ENCODE results near the gene RPTOR. TPM values are rescaled to one million over a fixed set of nuclear protein-coding genes. Genes with fewer than 3 reads are reported as not detected.

Gene RPTOR
- total RNA-seq, 1 donor from 2014 or later: 32.0 TPM

DNA sequence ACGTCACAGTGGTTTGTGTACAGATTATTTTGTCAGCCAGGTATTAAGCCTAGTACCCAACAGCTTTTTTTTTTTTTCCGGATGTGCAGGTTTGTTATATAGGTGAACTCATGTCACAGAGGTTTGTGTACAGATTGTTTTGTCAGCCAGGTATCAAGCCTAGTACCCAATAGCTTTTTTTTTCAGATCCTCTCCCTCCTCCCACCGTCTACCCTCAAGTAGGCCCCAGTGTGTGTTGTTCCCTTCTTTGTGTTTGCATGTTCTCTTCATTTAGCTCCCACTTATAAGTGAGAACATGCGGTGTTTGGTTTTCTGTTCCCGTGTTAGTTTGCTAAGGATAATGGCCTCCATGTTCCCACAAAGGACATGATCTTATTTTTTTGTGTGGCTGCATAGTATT, 19.9 kb downstream of the RPTOR start:
- DNase-seq (ENCODE audit: low read depth) (no peak), FAIRE-seq (no peak)
- Histone ChIP-seq H3K27ac (ENCODE audit: low read depth, low read length) (no peak overlapping the region), H3K4me1 (ENCODE audit: insufficient read depth, low read length) (peaks cover 18% of the 10 kb centered on the region), H3K4me2 (ENCODE audit: low read length) (no peak overlapping the region), H3K79me2 (ENCODE audit: insufficient read depth, low read length) (peaks cover 67% of the 10 kb centered on the region), H3K4me3 (ENCODE audit: insufficient read depth, low read depth, low read length) (no peak overlapping the region), H3K36me3 (ENCODE audit: insufficient read depth, low read length) (no peaks in the 10 kb centered on the region), H2AFZ (ENCODE audit: low read depth, low read length) (no peak overlapping the region), H3K9ac (ENCODE audit: low read length) (no peak overlapping the region), H3K27me3 (ENCODE audit: insufficient read depth, low read length) (no peaks in the 10 kb centered on the region), H3K9me3 (ENCODE audit: insufficient read depth, low read depth, low read length) (no peaks in the 10 kb centered on the region), H4K20me1 (ENCODE audit: insufficient read depth, low read length) (peaks cover 57% of the 10 kb centered on the region)
- Mint-ChIP-seq H3K4me3 (ENCODE audit: unreplicated experiment) (no peak overlapping the region), H3K27me3 (ENCODE audit: low read depth, unreplicated experiment) (no peaks in the 10 kb centered on the region), H3K27ac (ENCODE audit: unreplicated experiment) (no peak overlapping the region), H3K4me1 (ENCODE audit: low read depth, unreplicated experiment) (peaks cover 29% of the 10 kb centered on the region), H3K36me3 (ENCODE audit: low read depth, unreplicated experiment) (peaks cover 4% of the 10 kb centered on the region), H3K9me3 (ENCODE audit: unreplicated experiment) (no peaks in the 10 kb centered on the region)
- TF ChIP-seq, protein P1, sequence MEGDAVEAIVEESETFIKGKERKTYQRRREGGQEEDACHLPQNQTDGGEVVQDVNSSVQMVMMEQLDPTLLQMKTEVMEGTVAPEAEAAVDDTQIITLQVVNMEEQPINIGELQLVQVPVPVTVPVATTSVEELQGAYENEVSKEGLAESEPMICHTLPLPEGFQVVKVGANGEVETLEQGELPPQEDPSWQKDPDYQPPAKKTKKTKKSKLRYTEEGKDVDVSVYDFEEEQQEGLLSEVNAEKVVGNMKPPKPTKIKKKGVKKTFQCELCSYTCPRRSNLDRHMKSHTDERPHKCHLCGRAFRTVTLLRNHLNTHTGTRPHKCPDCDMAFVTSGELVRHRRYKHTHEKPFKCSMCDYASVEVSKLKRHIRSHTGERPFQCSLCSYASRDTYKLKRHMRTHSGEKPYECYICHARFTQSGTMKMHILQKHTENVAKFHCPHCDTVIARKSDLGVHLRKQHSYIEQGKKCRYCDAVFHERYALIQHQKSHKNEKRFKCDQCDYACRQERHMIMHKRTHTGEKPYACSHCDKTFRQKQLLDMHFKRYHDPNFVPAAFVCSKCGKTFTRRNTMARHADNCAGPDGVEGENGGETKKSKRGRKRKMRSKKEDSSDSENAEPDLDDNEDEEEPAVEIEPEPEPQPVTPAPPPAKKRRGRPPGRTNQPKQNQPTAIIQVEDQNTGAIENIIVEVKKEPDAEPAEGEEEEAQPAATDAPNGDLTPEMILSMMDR (IDR thresholded peaks at IDR 0.05; ENCODE audit: insufficient read depth, low read depth, low read length): no peak
- no peak for TF ChIP-seq EZH2 (IDR thresholded peaks at IDR 0.05; ENCODE audit: insufficient read depth, low read length)

DNA sequence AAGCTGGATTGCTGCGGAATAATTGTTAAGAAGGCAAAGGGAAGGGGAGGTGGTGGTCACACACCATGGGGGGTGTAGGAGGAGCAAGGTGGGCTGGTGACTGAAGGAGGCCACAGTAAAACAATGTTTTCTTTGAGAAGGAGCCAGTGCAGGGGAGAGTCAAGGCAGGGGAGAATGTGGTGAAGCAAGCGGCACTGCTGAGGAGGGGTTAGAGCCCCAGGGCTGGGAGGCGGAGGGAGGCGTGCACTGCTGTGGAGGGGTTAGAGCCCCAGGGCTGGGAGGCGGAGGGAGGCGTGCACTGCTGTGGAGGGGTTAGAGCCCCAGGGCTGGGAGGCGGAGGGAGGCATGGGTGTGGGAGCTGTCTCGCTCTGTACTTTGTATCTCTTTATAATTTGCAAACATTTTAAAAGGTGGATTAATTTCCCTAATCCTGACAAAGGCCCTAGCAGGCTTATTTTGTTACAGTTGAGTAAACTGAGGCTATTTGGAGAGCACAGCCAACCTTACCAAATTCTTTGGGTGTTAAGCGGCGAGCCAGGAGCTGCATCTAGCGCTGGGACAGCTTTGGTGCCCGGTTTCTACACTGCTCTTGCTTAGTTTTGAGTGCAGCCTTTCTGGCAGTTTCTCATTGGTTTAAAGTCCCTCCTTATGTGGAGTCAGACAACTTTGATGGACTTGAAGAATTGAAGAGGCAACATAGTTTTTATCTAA, 20.9 kb downstream of the RPTOR start:
- no peaks in the 10 kb centered on the region for H3K9me3 ChIP-seq (ENCODE audit: insufficient read depth, low read depth, low read length)
- peaks cover 70% of the 10 kb centered on the region for H3K79me2 ChIP-seq (ENCODE audit: insufficient read depth, low read length)
- TF ChIP-seq EZH2 (IDR thresholded peaks at IDR 0.05; ENCODE audit: insufficient read depth, low read length): no peak
- TF ChIP-seq, protein P1 (IDR thresholded peaks at IDR 0.05; ENCODE audit: insufficient read depth, low read depth, low read length): no peak
- H3K27ac ChIP-seq (ENCODE audit: low read depth, low read length): no peak overlapping the region
- no peak overlapping the region for H2AFZ ChIP-seq (ENCODE audit: low read depth, low read length)
- no peaks in the 10 kb centered on the region for H3K36me3 ChIP-seq (ENCODE audit: insufficient read depth, low read length)
- FAIRE-seq (no peak), DNase-seq (ENCODE audit: low read depth) (no peak)
- H3K4me2 ChIP-seq (ENCODE audit: low read length): peak overlapping the region; percentile 50
- no peak overlapping the region for H3K27ac Mint-ChIP-seq (ENCODE audit: unreplicated experiment)
- H3K27me3 ChIP-seq (ENCODE audit: insufficient read depth, low read length): no peaks in the 10 kb centered on the region
- H4K20me1 ChIP-seq (ENCODE audit: insufficient read depth, low read length): peaks cover 58% of the 10 kb centered on the region
- H3K4me3 ChIP-seq (ENCODE audit: insufficient read depth, low read depth, low read length): no peak overlapping the region
- H3K9me3 Mint-ChIP-seq (ENCODE audit: unreplicated experiment): no peaks in the 10 kb centered on the region
- H3K4me3 Mint-ChIP-seq (ENCODE audit: unreplicated experiment): peak overlapping the region; percentile 60
- no peak overlapping the region for H3K9ac ChIP-seq (ENCODE audit: low read length)
- H3K36me3 Mint-ChIP-seq (ENCODE audit: low read depth, unreplicated experiment): peaks cover 2% of the 10 kb centered on the region
- peaks cover 8% of the 10 kb centered on the region for H3K4me1 ChIP-seq (ENCODE audit: insufficient read depth, low read length)
- H3K4me1 Mint-ChIP-seq (ENCODE audit: low read depth, unreplicated experiment): peaks cover 21% of the 10 kb centered on the region
- no peaks in the 10 kb centered on the region for H3K27me3 Mint-ChIP-seq (ENCODE audit: low read depth, unreplicated experiment)

DNA sequence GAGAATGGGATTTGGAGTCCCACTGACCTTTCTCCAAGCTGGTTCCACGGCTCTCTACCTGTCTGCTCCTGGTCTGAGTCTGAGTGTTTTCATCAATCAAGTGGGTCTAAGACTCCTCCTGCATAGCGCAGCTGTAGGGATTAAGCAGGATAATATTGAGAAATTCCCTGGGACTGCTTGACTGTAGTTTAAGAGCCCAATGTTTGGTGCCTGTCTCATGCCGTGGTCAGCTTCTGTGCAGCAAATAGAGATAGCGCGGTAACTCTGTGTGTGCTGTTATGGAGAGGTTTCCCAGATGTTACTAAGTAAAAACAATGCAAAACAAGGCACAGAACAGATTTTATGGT, 21.4 kb downstream of the RPTOR start:
- no peaks in the 10 kb centered on the region for H3K27me3 Mint-ChIP-seq (ENCODE audit: low read depth, unreplicated experiment)
- Histone ChIP-seq H3K27me3 (ENCODE audit: insufficient read depth, low read length) (no peaks in the 10 kb centered on the region), H3K36me3 (ENCODE audit: insufficient read depth, low read length) (no peaks in the 10 kb centered on the region), H3K9ac (ENCODE audit: low read length) (no peak overlapping the region), H3K9me3 (ENCODE audit: insufficient read depth, low read depth, low read length) (no peaks in the 10 kb centered on the region), H3K27ac (ENCODE audit: low read depth, low read length) (no peak overlapping the region), H3K79me2 (ENCODE audit: insufficient read depth, low read length) (peaks cover 72% of the 10 kb centered on the region), H2AFZ (ENCODE audit: low read depth, low read length) (no peak overlapping the region), H3K4me1 (ENCODE audit: insufficient read depth, low read length) (peaks cover 5% of the 10 kb centered on the region), H4K20me1 (ENCODE audit: insufficient read depth, low read length) (peaks cover 61% of the 10 kb centered on the region), H3K4me3 (ENCODE audit: insufficient read depth, low read depth, low read length) (no peak overlapping the region), H3K4me2 (ENCODE audit: low read length) (peak overlapping the region; percentile 50)
- DNase-seq (ENCODE audit: low read depth) (no peak), FAIRE-seq (no peak)
- H3K27ac Mint-ChIP-seq (ENCODE audit: unreplicated experiment): no peak overlapping the region
- no peaks in the 10 kb centered on the region for H3K9me3 Mint-ChIP-seq (ENCODE audit: unreplicated experiment)
- peaks cover 2% of the 10 kb centered on the region for H3K36me3 Mint-ChIP-seq (ENCODE audit: low read depth, unreplicated experiment)
- H3K4me3 Mint-ChIP-seq (ENCODE audit: unreplicated experiment): no peak overlapping the region
- TF ChIP-seq, protein P1 (IDR thresholded peaks at IDR 0.05; ENCODE audit: insufficient read depth, low read depth, low read length): no peak
- TF ChIP-seq EZH2 (IDR thresholded peaks at IDR 0.05; ENCODE audit: insufficient read depth, low read length): no peak
- peaks cover 18% of the 10 kb centered on the region for H3K4me1 Mint-ChIP-seq (ENCODE audit: low read depth, unreplicated experiment)
